HG03460 (cell line): ENCODE measurements around the gene PEX1.
"Not testable (repeated sequence)": the region's sequence is repeated elsewhere in the genome, so short reads cannot be mapped to it uniquely, and the experiment has no call there.

Experiments
- ATAC-seq: cut with Tn5 transposase; IDR thresholded peaks from one replicate; pipeline ENCODE4 v1.9.1; 2021; ENCODE audit not compliant: unreplicated experiment

Gene PEX1

GRCh38 chr7:92528188-92528957, at the start of gene PEX1, which contains the start of gene RBM48:
Gene PEX1, minus strand, starts transcription at chr7:92528520. Its CDS starts 85 bp downstream, at chr7:92528435.
Gene RBM48, plus strand, starts transcription at chr7:92528795. Its CDS starts 19 bp downstream, at chr7:92528814.
- peak; percentile 95 for ATAC-seq

GRCh38 chr7:92576296-92576695, 48.0 kb upstream of the PEX1 start:
- no peak for ATAC-seq

- no peak for ATAC-seq
Observed at GRCh38 chr7:92569137-92569536, 40.8 kb upstream of the PEX1 start.

GRCh38 chr7:92567460-92567859, 39.1 kb upstream of the PEX1 start:
- no peak for ATAC-seq

GRCh38 chr7:92563345-92563744, 35.0 kb upstream of the PEX1 start:
- no peak for ATAC-seq

GRCh38 chr7:92560602-92561001, 32.3 kb upstream of the PEX1 start:
- no peak for ATAC-seq

- no peak for ATAC-seq
Observed at GRCh38 chr7:92557808-92558362, 29.6 kb upstream of the PEX1 start.

- no peak for ATAC-seq
Observed at GRCh38 chr7:92557249-92557648, 28.9 kb upstream of the PEX1 start.

GRCh38 chr7:92550194-92550593, 21.9 kb upstream of the PEX1 start:
- no peak for ATAC-seq

GRCh38 chr7:92547579-92547978, 19.3 kb upstream of the PEX1 start:
- ATAC-seq, result no peak

- no peak for ATAC-seq
Observed at GRCh38 chr7:92546856-92547497, 18.7 kb upstream of the PEX1 start.

- ATAC-seq, result not testable (repeated sequence)
Observed at GRCh38 chr7:92545116-92545515, 16.8 kb upstream of the PEX1 start.

- not testable (repeated sequence) for ATAC-seq
Observed at GRCh38 chr7:92543542-92543941, 15.2 kb upstream of the PEX1 start.

GRCh38 chr7:92534572-92534971, 6.3 kb upstream of the PEX1 start:
- no peak for ATAC-seq

GRCh38 chr7:92528958-92529264, 591 bp upstream of the PEX1 start:
- ATAC-seq, result no peak

- ATAC-seq, result peak; percentile 31
Observed at GRCh38 chr7:92527300-92528187, 776 bp downstream of the PEX1 start.

- ATAC-seq, result no peak
Observed at GRCh38 chr7:92523110-92523509, 5.2 kb downstream of the PEX1 start.

GRCh38 chr7:92520024-92520423, 8.3 kb downstream of the PEX1 start:
- no peak for ATAC-seq

- no peak for ATAC-seq
Observed at GRCh38 chr7:92517631-92518030, 10.7 kb downstream of the PEX1 start.

- no peak for ATAC-seq
Observed at GRCh38 chr7:92513167-92513902, 15.0 kb downstream of the PEX1 start.

GRCh38 chr7:92508946-92509345, 19.4 kb downstream of the PEX1 start:
- no peak for ATAC-seq
